Stomach smooth muscle (tissue), 2 donors: Measurements from ENCODE around the gene PEX14.

Experiments used
- H3K27ac ChIP-seq: one replicate; pipeline ENCODE4 v1.7.0; 2013; ENCODE audit warnings: mild to moderate bottlenecking, low read length, inconsistent platforms
- H3K27me3 ChIP-seq, 2 donors: one replicate each; pipeline ENCODE4 v1.7.0; 2013; ENCODE audit warnings: low read length in 2 of 2; ENCODE audit not compliant: insufficient read depth in 2 of 2, control insufficient read depth in 1 of 2
- H3K36me3 ChIP-seq, 2 donors: one replicate each; pipeline ENCODE4 v1.7.0; 2013; ENCODE audit warnings: low read length in 2 of 2; ENCODE audit not compliant: control insufficient read depth in 2 of 2, insufficient read depth in 2 of 2
- H3K4me1 ChIP-seq: one replicate; pipeline ENCODE4 v1.7.0; 2013; ENCODE audit warnings: low read length; ENCODE audit not compliant: control insufficient read depth, insufficient read depth
- H3K4me3 ChIP-seq, 2 donors: one replicate each; pipeline ENCODE4 v1.7.0; 2013; ENCODE audit warnings: low read length in 2 of 2
- H3K9ac ChIP-seq, 2 donors: one replicate each; pipeline ENCODE4 v1.7.0; 2013; ENCODE audit warnings: low read length in 2 of 2, mild to moderate bottlenecking in 1 of 2
- H3K9me3 ChIP-seq, 2 donors: one replicate each; pipeline ENCODE4 v1.7.0; 2013; ENCODE audit warnings: low read length in 2 of 2; ENCODE audit not compliant: control insufficient read depth in 2 of 2
- donor health status: healthy.
- donor health status: Pancreatic carcinoma.

PEX14 gene

DNA sequence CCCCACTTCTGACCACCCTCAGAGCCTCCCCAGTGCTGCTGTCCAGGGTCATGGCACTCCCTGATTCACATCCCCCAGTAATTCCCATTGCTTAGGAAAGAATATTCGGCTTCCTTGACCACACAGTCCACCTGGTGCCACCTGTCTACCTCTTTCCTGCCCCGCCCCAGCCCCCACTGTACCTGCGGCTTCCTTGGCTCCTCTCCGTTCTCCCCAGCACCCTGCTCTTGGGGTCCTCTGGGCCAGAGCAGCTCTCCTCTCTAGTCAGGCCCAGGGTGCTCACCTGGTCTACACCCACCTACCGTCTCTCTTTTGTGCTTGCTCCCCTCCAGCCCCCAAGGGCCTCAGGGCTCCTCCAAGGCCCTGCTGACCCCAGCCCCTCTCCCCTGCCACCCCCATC lies 142.6 kb downstream of the PEX14 start:
- H3K27ac ChIP-seq: no peak overlapping the region
- no peaks in the 10 kb centered on the region for H3K4me1 ChIP-seq
- peaks cover 0 to 3% of the 10 kb centered on the region in 2 donors for H3K36me3 ChIP-seq
- no peak overlapping the region for H3K4me3 ChIP-seq
- H3K9me3 ChIP-seq: no peaks in the 10 kb centered on the region
- H3K27me3 ChIP-seq: no peaks in the 10 kb centered on the region
- H3K9ac ChIP-seq: no peak overlapping the region

DNA sequence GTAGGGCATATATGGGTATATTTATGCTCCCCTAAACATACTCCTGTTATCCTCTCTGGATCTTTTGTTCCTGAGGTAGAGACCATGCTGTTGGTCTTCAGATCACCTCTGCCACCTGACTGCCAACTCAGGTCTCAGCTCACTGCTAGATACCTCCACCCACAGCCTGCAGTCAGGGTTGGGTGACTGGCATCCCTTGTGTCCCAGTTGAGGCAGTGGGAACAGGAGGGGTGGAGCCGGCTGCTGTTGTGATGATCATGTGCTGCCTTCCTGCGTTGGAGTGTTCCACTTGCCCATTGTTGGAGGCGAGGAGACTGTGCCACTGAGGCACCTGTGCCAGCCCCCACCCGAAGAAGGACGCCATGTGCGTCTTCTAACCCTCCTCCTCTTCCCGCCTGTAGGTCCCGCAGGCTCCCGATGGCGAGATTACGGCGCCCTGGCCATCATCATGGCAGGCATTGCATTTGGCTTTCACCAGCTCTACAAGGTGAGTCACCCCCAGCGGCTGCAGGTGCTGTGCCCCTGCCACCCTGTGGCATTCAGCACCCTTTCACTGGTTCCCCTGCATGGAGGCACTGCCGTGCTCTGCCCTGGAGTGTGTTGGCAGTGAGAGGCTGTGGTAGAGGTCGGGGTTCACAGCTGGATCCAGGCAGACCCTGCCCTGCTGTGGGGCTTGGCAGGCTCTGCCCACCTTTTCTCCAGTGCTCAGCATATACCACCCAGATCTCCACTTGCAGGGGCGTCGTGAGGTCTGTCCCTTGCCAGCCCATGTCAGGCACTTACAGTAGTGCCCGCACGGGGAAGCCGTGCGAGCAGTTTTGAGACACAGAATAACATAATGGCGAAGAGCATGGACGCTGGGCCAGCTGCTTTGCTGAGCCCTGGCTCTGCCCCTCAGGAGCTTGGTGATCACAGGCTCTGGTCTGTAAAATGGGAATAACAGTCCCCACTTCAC lies 143.5 kb downstream of the PEX14 start:
- Histone ChIP-seq H3K27ac (no peak overlapping the region), H3K27me3 (no peaks in the 10 kb centered on the region), H3K4me3 (no peak overlapping the region), H3K4me1 (no peaks in the 10 kb centered on the region), H3K9ac (no peak overlapping the region), H3K9me3 (no peaks in the 10 kb centered on the region), H3K36me3 (peaks cover 0 to 7% of the 10 kb centered on the region in 2 donors)

DNA sequence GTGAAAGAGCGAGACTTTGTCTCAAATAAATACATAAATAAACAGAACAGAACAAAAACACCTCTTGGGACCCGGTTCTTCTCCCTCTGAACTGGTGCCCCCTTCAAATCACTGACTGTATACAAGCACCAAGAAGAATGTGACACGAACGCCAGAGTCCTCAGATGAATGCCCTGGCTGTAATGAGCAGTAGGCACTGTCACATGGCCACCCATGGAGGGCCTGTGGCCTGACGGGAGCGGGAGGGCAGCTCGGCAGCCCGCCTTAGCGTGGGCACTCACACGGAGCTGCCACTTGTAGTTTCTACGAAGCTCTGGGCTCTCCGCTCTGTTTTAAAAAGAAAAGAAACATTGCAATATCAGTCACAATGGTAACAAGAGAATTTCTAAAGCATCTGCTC lies 146.0 kb downstream of the PEX14 start:
- no peak overlapping the region for H3K4me3 ChIP-seq
- peaks cover 4 to 16% of the 10 kb centered on the region in 2 donors for H3K36me3 ChIP-seq
- no peaks in the 10 kb centered on the region for H3K27me3 ChIP-seq
- no peaks in the 10 kb centered on the region for H3K4me1 ChIP-seq
- no peak overlapping the region for H3K9ac ChIP-seq
- no peak overlapping the region for H3K27ac ChIP-seq
- no peaks in the 10 kb centered on the region for H3K9me3 ChIP-seq

DNA sequence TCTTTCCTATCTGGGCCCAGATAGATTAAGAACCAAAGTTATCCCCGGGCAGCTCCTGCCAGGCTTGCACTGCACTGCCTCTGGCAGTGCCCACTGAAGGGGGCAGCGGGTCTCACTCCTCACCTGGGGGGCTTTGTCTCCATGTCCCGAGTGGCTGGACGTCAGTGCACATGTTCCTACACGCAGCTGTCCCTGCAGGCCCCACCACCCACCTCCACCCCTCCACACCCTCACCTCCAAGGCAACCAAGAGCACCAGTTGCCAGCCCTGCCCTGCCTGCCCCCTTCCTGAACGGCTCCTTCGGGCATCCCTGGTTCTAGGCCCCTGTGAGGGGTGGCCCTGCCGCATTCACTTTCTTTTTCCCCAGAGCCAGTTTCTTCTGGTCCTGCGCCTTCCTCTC lies 147.2 kb downstream of the PEX14 start:
- Histone ChIP-seq H3K4me3 (no peak overlapping the region), H3K27me3 (no peaks in the 10 kb centered on the region), H3K4me1 (no peaks in the 10 kb centered on the region), H3K9ac (no peak overlapping the region), H3K27ac (no peak overlapping the region), H3K9me3 (no peaks in the 10 kb centered on the region), H3K36me3 (peaks cover 4 to 18% of the 10 kb centered on the region in 2 donors)

DNA sequence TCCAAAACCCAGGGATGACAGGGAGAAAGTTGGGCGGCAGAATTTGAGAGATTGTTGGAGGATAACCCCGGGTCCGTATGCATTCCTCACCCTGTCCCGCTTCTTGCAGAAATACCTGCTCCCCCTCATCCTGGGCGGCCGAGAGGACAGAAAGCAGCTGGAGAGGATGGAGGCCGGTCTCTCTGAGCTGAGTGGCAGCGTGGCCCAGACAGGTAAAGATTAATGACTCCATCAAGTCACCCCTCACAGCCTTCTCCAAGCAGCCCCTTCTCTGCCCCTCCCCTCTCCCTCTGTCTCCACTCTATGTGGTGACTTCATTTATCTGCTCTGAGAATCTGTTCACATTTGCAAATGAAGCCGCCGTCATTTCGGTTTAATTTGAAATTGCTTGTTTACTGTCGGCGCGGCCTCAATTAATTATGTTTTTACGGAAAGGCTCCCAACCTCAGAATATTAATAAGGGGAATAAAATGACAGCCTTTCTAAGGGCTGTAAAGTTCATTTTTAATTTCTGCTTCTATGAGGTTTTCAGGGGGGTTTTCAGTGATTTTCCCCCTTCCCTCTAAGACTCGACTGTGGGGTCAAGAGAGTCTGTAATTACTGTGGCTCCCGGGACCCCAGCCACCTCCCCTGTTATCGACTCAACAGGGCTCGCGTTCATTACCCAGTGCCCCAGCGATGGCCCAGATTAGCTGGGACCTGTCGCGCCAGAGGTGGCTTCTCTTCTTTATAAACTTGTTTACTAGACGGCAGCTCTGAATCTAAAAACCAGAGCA lies 148.3 kb downstream of the PEX14 start:
- no peak overlapping the region for H3K9ac ChIP-seq
- H3K4me3 ChIP-seq: no peak overlapping the region
- H3K9me3 ChIP-seq: no peaks in the 10 kb centered on the region
- H3K27ac ChIP-seq: no peak overlapping the region
- peaks cover 4 to 18% of the 10 kb centered on the region in 2 donors for H3K36me3 ChIP-seq
- no peaks in the 10 kb centered on the region for H3K27me3 ChIP-seq
- H3K4me1 ChIP-seq: peaks cover 1% of the 10 kb centered on the region

DNA sequence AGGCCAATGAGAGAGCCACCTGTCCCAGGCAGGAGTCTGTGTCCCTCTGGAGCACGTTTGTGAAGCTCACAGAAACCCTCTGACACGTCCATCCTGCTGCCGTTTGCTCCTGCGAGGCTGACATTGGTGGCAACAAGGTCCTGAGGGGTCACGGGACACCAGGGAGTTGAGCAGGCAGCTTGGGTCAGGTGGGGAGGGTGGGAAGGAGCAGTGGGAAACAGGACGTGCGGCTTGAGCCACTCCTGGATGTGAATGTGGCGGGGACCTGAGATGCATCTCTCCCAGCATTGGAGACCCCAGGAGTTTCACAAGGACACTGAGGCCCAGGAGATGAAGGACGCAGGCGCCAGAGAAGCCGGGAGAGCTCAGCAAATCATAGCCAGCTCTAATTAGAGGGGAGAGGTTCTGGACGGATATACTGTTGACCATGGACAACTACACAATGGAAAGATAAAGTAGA lies 149.0 kb downstream of the PEX14 start:
- Histone ChIP-seq H3K36me3 (peaks cover 4 to 18% of the 10 kb centered on the region in 2 donors), H3K4me3 (no peak overlapping the region), H3K27me3 (no peaks in the 10 kb centered on the region), H3K4me1 (peaks cover 7% of the 10 kb centered on the region), H3K27ac (no peak overlapping the region), H3K9me3 (no peaks in the 10 kb centered on the region), H3K9ac (no peak overlapping the region)

DNA sequence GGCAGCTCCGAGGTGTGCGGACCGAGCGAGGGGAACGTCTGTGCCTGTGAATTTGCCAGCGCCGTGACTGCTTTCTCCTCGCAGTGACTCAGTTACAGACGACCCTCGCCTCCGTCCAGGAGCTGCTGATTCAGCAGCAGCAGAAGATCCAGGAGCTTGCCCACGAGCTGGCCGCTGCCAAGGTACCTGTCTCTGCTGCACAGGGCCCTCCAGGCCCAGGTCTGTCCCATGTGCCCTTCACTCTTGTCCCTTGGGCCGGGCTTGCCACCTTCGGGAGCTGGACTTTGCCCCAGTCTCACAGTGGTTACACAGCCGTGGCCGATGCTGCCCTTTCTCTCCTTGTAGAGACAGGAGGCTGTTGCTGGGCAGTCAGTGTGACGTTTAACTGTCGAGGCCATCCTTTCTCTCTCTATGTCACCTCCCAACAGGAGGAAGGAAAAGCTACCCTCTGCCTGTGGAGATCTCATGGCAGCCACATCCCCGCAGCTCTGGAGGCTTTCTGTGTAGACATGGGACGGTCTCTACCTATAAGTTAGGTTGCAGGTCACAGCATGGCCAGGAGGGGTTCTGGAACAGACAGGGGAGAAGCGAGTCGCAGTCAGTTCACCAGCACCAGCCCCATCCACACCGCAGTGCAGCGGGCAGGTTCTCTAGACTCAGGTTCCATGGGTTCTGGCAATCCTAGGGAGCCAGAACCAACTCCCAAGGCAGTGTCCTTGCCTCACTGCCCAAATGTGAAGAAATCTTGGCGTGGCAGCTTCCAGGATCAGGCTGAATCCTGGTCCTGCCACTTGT lies 149.7 kb downstream of the PEX14 start:
- Histone ChIP-seq H3K9me3 (no peaks in the 10 kb centered on the region), H3K27ac (no peak overlapping the region), H3K4me3 (no peak overlapping the region), H3K9ac (no peak overlapping the region), H3K4me1 (peaks cover 15% of the 10 kb centered on the region), H3K36me3 (peaks cover 4 to 18% of the 10 kb centered on the region in 2 donors), H3K27me3 (no peaks in the 10 kb centered on the region)

DNA sequence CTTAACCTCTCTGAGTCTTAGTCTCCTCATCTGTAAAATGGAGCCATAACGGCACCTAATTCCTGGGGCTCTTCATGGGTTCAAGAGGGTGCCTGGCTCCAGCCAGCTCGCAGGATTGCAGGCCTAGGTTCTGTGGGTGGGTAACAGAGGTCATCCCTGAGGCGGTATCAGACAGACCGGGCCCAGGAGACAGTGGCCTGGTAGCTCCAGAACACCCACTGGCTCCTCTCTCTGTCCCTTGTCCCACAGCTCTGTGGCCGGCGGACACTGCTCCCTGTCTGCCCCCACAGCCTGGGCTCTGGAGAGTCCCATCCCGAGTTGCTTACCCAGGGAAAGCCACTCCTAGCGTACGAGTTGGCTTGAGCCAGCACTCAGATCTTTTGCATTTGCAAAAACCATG lies 150.3 kb downstream of the PEX14 start:
- peaks cover 4 to 18% of the 10 kb centered on the region in 2 donors for H3K36me3 ChIP-seq
- H3K27me3 ChIP-seq: no peaks in the 10 kb centered on the region
- H3K9ac ChIP-seq: no peak overlapping the region
- no peaks in the 10 kb centered on the region for H3K9me3 ChIP-seq
- H3K4me3 ChIP-seq: no peak overlapping the region
- no peak overlapping the region for H3K27ac ChIP-seq
- H3K4me1 ChIP-seq: peaks cover 18% of the 10 kb centered on the region

DNA sequence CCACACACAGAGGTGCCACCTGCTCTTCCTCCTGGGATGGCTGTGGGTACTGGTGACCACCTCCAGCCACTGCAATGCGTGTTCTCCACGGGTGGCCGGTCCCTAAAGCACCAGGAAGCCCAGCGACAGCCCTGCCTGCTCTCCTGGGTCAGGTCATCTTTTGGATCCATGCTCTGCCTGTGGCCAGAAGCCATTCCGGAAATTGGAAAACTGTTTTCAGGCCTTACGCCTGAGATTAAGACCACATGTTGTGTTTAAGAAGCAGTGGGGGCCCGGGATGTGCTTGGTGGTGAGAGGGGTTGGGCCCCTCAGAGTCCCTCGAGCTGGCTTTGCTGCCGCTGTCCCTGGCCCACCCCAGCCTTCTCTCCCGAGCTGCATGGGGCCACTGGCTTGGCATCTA lies 150.8 kb downstream of the PEX14 start:
- Histone ChIP-seq H3K9ac (no peak overlapping the region), H3K9me3 (no peaks in the 10 kb centered on the region), H3K4me3 (no peak overlapping the region), H3K27ac (no peak overlapping the region), H3K27me3 (no peaks in the 10 kb centered on the region), H3K4me1 (peaks cover 18% of the 10 kb centered on the region), H3K36me3 (peaks cover 4 to 18% of the 10 kb centered on the region in 2 donors)

DNA sequence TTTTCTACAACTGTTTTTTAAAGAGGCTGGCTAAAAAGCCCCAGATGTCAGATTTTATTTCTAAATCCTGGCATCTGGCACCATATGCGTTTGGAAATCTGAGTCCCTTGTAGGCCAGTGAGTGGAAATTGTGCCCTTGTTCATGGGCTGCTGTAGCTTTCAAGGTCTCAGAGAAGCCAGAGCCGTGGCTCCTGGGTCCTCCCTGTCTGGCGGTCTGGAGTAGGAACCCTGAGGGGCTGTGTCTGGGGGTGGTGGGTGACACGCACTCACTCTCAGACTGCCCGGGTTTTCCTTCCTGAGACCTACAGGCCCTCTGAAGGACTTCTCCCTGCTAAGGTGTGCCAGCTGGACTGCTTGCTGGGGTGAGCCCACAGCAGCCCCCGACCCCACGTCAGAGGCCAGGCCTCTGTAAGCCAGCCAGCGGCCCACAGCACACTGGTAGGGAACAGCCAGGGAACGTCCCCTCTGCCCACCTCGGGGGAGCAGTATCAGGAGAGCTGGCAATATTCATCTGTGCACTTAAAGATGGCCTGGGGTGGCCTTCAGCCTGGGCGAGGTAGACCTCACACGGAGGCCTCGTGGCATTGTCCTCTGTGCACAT lies 151.5 kb downstream of the PEX14 start:
- Histone ChIP-seq H3K36me3 (peaks cover 4 to 18% of the 10 kb centered on the region in 2 donors), H3K27ac (no peak overlapping the region), H3K27me3 (no peaks in the 10 kb centered on the region), H3K9me3 (no peaks in the 10 kb centered on the region), H3K4me1 (peaks cover 24% of the 10 kb centered on the region), H3K4me3 (no peak overlapping the region), H3K9ac (no peak overlapping the region)
